Neural progenitor cell (in vitro differentiated cells): Measurements from ENCODE around the gene PTPRN2. TPM values are rescaled to one million over a fixed set of nuclear protein-coding genes. Genes with fewer than 3 reads are reported as not detected.
"Not testable (repeated sequence)": the region's sequence is repeated elsewhere in the genome, so short reads cannot be mapped to it uniquely, and the experiment has no call there.

Source experiments
- DNase-seq: peaks from one replicate; pipeline ENCODE4 v3.0.0-alpha.2; 2016; ENCODE audit warnings: low spot score
- H2AFZ ChIP-seq: fragments of 200-600 bp; sonication (generic); replicated peaks from 2 replicates; pipeline ENCODE4 v1.6.1; 2016; ENCODE audit warnings: antibody characterized with exemption
- H3F3A ChIP-seq: fragments of 200-600 bp; sonication (generic); 2 replicates; pipeline ENCODE4 v1.6.1; 2016; ENCODE audit warnings: antibody characterized with exemption, low read depth
- H3K27ac ChIP-seq: fragments of 200-600 bp; sonication (generic); 2 replicates; pipeline ENCODE4 v1.5.1; 2016; ENCODE audit warnings: mild to moderate bottlenecking
- H3K27me3 ChIP-seq: fragments of 200-600 bp; sonication (generic); 2 replicates; pipeline ENCODE4 v1.6.1; 2016; ENCODE audit warnings: mild to moderate bottlenecking, moderate library complexity
- H3K36me3 ChIP-seq: fragments of 200-600 bp; sonication (generic); 2 replicates; pipeline ENCODE4 v1.5.1; 2016
- H3K4me1 ChIP-seq: fragments of 200-600 bp; sonication (generic); 2 replicates; pipeline ENCODE4 v1.6.1; 2016; ENCODE audit warnings: mixed run types
- H3K4me2 ChIP-seq: fragments of 200-600 bp; sonication (generic); 2 replicates; pipeline ENCODE4 v1.6.1; 2016
- H3K4me3 ChIP-seq: fragments of 200-600 bp; sonication (generic); 2 replicates; pipeline ENCODE4 v1.5.1; 2016
- H3K79me2 ChIP-seq: fragments of 200-600 bp; sonication (generic); 2 replicates; pipeline ENCODE4 v1.6.1; 2016; ENCODE audit warnings: low read depth
- H3K9ac ChIP-seq: fragments of 200-600 bp; sonication (generic); 2 replicates; pipeline ENCODE4 v1.6.1; 2016
- H3K9me3 ChIP-seq: fragments of 200-600 bp; sonication (generic); 2 replicates; pipeline ENCODE4 v1.5.1; 2016; ENCODE audit warnings: low read depth
- H4K20me1 ChIP-seq: fragments of 200-600 bp; sonication (generic); 2 replicates; pipeline ENCODE4 v1.6.1; 2016; ENCODE audit warnings: low read depth
- H3K27ac Mint-ChIP-seq: 3 replicates; pipeline ENCODE4 v1.8.0; 2021; ENCODE audit warnings: mixed read lengths
- H3K27me3 Mint-ChIP-seq: 2 replicates; pipeline ENCODE4 v1.8.0; 2022; ENCODE audit warnings: low read depth, mild to moderate bottlenecking, inconsistent platforms, moderate library complexity, mixed read lengths; ENCODE audit not compliant: insufficient read depth
- H3K36me3 Mint-ChIP-seq: 3 replicates; pipeline ENCODE4 v1.8.0; 2021; ENCODE audit warnings: mixed read lengths
- H3K4me1 Mint-ChIP-seq: 3 replicates; pipeline ENCODE4 v1.8.0; 2021; ENCODE audit warnings: mixed read lengths
- H3K4me3 Mint-ChIP-seq: 3 replicates; pipeline ENCODE4 v1.8.0; 2021; ENCODE audit warnings: mild to moderate bottlenecking, moderate library complexity, mixed read lengths
- H3K9me3 Mint-ChIP-seq: 3 replicates; pipeline ENCODE4 v1.8.0; 2020; ENCODE audit warnings: mixed read lengths
- CTCF ChIP-seq: fragments of 200-600 bp; sonication (generic); IDR thresholded peaks from 2 replicates; pipeline ENCODE4 v1.5.1; 2017; ENCODE audit warnings: antibody characterized with exemption, mild to moderate bottlenecking
- EZH2 ChIP-seq: fragments of 200-600 bp; sonication (generic); IDR thresholded peaks from 2 replicates; pipeline ENCODE4 v1.6.1; 2017; ENCODE audit warnings: antibody characterized with exemption, mild to moderate bottlenecking, moderate library complexity
- EZH2phosphoT487 ChIP-seq: fragments of 200-600 bp; sonication (generic); IDR thresholded peaks from 2 replicates; pipeline ENCODE4 v1.6.1; 2017; ENCODE audit warnings: antibody characterized with exemption
- total RNA-seq: library from RNA; depleted of rRNA; stranded (reverse); fragments of >200 nt; gene quantifications from 2 replicates; pipeline ENCODE4 v1.2.3, GENCODE V29; 2015; ENCODE audit warnings: low replicate concordance

PTPRN2 gene
- total RNA-seq, 1 donor from 2014 or later, result 3.0 TPM

GRCh38 chr7:158204453-158204852 is 383.2 kb downstream of the PTPRN2 start:
- Histone ChIP-seq H3K9ac (no peak overlapping the region), H3K36me3 (no peaks in the 10 kb centered on the region), H3K4me3 (no peak overlapping the region), H3K27ac (no peak overlapping the region), H4K20me1 (no peaks in the 10 kb centered on the region), H3K9me3 (no peaks in the 10 kb centered on the region), H3K4me1 (no peaks in the 10 kb centered on the region), H3F3A (no peaks in the 10 kb centered on the region), H3K4me2 (no peak overlapping the region), H2AFZ (no peak overlapping the region), H3K27me3 (no peaks in the 10 kb centered on the region), H3K79me2 (no peaks in the 10 kb centered on the region)
- Mint-ChIP-seq H3K27ac (no peak overlapping the region), H3K27me3 (no peaks in the 10 kb centered on the region), H3K36me3 (no peaks in the 10 kb centered on the region), H3K4me1 (no peaks in the 10 kb centered on the region), H3K9me3 (peaks cover 2% of the 10 kb centered on the region), H3K4me3 (no peak overlapping the region)
- no peak for DNase-seq
- no peak for TF ChIP-seq EZH2
- TF ChIP-seq EZH2phosphoT487, result no peak
- no peak for TF ChIP-seq CTCF

GRCh38 chr7:158203948-158204347 is 383.7 kb downstream of the PTPRN2 start:
- not testable (repeated sequence) for H3K27me3 ChIP-seq, H3K4me1 ChIP-seq, H3K9me3 ChIP-seq, H3K36me3 Mint-ChIP-seq, H3K4me2 ChIP-seq, H2AFZ ChIP-seq, H3K36me3 ChIP-seq, H3F3A ChIP-seq, H3K9ac ChIP-seq, H4K20me1 ChIP-seq, H3K9me3 Mint-ChIP-seq, H3K27ac Mint-ChIP-seq, H3K4me3 Mint-ChIP-seq, DNase-seq, H3K27ac ChIP-seq, H3K4me3 ChIP-seq, H3K27me3 Mint-ChIP-seq, H3K79me2 ChIP-seq, H3K4me1 Mint-ChIP-seq

- Histone ChIP-seq H3K27me3 (no peaks in the 10 kb centered on the region), H3K9ac (no peak overlapping the region), H3K9me3 (no peaks in the 10 kb centered on the region), H3K4me2 (no peak overlapping the region), H3K36me3 (no peaks in the 10 kb centered on the region), H3K4me3 (no peak overlapping the region), H3K4me1 (no peaks in the 10 kb centered on the region), H2AFZ (no peak overlapping the region), H3K27ac (no peak overlapping the region), H3K79me2 (no peaks in the 10 kb centered on the region), H4K20me1 (no peaks in the 10 kb centered on the region), H3F3A (no peaks in the 10 kb centered on the region)
- Mint-ChIP-seq H3K27ac (no peak overlapping the region), H3K27me3 (peaks cover 5% of the 10 kb centered on the region), H3K4me1 (peaks cover 2% of the 10 kb centered on the region), H3K9me3 (peaks cover 18% of the 10 kb centered on the region), H3K36me3 (no peaks in the 10 kb centered on the region), H3K4me3 (no peak overlapping the region)
- TF ChIP-seq EZH2, result no peak
- TF ChIP-seq CTCF, result no peak
- TF ChIP-seq EZH2phosphoT487, result no peak
- no peak for DNase-seq
Measured at GRCh38 chr7:158194365-158194900, 393.2 kb downstream of the PTPRN2 start.

- Mint-ChIP-seq H3K27ac (no peak overlapping the region), H3K9me3 (peaks cover 18% of the 10 kb centered on the region), H3K4me1 (peaks cover 2% of the 10 kb centered on the region), H3K27me3 (peaks cover 5% of the 10 kb centered on the region), H3K4me3 (no peak overlapping the region), H3K36me3 (no peaks in the 10 kb centered on the region)
- no peak overlapping the region for H3K27ac ChIP-seq
- no peak overlapping the region for H3K4me2 ChIP-seq
- TF ChIP-seq EZH2, result no peak
- TF ChIP-seq EZH2phosphoT487, result no peak
- no peak for TF ChIP-seq CTCF
- H2AFZ ChIP-seq, result no peak overlapping the region
- H3K36me3 ChIP-seq, result no peaks in the 10 kb centered on the region
- H3K9me3 ChIP-seq, result no peaks in the 10 kb centered on the region
- no peak overlapping the region for H3K9ac ChIP-seq
- H3K4me3 ChIP-seq, result no peak overlapping the region
- H3K27me3 ChIP-seq, result no peaks in the 10 kb centered on the region
- H3K4me1 ChIP-seq, result no peaks in the 10 kb centered on the region
- no peaks in the 10 kb centered on the region for H3F3A ChIP-seq
- no peaks in the 10 kb centered on the region for H3K79me2 ChIP-seq
- no peaks in the 10 kb centered on the region for H4K20me1 ChIP-seq
- no peak for DNase-seq
Measured at GRCh38 chr7:158193446-158193845, 394.2 kb downstream of the PTPRN2 start.
